Inflammatory macrophage (primary cell): ENCODE measurements around the gene BAG2.

Experiments used
- DNase-seq, 2 donors: peaks; one replicate each; pipeline ENCODE4 v3.0.0-alpha.2; 2020 to 2022

The BAG2 gene

DNA sequence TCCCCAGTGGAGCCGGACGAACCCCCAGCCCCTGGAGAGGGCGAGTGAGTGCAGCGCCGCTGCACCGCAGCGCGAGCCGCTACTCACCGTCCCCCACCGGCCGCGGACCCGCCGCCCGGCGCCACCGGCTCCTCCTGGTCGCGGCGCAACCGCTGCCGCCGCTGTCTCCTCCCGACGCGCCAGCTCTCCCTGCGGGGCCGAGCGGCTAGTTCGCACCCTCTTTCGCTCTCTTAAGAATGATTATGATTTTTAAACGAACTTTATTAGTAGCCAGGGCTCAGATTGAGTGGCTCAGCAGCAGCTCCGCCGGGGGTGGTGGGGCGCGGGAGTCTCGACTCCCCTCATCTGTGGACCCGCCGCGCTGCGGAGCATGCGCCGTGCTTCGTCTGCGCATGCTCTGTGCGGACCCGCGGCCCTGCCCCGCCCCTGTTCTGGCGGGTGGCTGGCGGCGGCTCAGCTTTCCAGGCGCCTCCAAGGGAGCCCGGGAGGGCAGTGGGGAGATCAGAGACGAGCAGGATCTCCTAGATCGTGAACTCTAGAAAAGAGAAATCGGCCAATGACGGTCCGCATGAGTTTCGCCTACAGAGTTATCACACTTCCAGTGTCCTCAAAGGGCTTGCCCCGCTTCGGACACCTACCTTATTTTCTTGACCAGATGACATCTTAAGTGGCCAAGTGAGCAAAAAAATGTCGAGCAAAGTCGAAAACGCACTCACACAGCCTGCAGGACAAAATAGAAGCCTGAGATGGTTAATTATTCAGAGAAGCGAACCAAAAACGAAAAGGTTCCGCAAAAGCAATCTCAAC is 50.0 kb downstream of the BAG2 start, which contains the start of gene RAB23:
Gene RAB23 (minus strand): TSS at position 372 of the 807 bp plus-strand sequence. CDS start 11,927 bp downstream, outside the sequence.
- DNase-seq, result peak; percentile 80 to 87

DNA sequence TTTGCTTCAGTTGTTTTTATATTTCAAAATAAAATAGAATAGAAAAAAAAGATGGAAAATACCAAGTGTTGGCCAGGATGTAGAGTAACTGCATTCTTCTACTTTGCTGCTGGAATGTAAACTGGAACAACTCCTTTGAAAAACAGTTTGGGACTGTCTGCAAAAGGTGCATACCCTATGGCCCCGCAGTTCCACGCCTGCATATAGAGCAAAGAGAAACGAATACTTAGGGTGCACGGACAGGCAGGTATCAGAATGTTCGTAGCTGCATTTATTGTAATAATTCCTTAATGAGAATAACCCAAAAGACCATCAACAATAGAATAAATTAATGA is 50.6 kb downstream of the BAG2 start:
- DNase-seq, result no peak

DNA sequence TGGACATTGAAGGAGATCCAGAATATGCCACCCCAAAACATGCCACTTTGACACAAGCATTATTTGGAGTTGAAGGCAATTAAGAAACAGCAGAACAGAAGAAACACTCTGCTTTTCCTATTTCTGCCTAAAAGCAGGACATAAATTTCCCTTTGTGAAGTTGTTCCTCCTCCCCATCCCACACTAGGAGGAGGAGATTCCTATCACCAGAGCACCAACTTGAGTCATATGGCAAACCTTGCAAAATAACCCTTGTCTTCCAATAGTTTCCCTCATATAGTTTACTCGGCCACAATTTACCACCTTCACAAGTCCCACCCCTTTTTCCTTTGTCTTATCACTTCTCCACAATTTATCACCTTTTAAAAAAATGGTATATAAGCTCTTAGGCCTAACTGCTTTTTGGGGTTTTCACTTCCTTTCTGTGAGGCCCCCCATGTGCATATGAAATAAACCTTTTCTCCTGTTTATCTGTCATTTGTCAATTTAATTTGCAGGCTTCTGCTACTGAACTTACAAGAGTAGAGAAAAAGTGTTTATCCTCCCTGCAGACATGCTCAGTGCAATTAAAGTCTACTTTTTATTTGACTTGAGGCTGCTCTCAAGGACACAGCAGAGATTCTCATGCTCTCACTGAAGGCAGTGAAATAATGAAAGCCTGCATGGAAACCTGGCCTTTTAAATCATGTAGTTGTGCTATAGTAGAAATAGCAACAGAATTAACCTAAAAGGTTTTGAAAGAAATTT is 52.8 kb downstream of the BAG2 start:
- DNase-seq, result peak; percentile 9 to 51

DNA sequence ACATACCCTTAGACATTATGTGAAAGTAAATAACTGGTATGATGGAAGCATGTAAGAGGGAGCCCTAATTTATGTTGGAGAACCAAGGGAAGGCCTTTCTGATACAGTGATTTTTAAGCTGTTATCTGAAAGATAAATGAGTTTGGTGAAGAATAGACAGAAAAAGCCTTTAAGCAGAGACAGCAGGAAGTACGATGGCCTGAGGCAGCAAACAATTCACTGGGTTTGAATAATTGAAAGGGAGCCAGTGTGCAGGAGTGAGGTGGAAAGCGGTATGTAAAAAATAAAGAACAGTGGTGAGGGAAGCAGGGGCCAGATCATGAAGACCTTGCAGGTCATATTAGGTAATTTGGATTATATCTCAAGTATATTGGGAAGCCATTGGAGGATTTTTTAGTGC is 54.1 kb downstream of the BAG2 start:
- no peak for DNase-seq
